HG03103 (cell line): Measurements from ENCODE around the gene TLCD2.
A peak's percentile ranks its signal among the peaks of the same experiment; 100 is the strongest.
"Not testable (repeated sequence)": the region's sequence is repeated elsewhere in the genome, so short reads cannot be mapped to it uniquely, and the experiment has no call there.

Experiments used
- ATAC-seq: cut with Tn5 transposase; IDR thresholded peaks from one replicate; pipeline ENCODE4 v1.9.1; 2021; ENCODE audit warnings: low read depth; ENCODE audit not compliant: unreplicated experiment

TLCD2 gene

GRCh38 chr17:1718362-1719165 is 8.4 kb upstream of the TLCD2 start:
- ATAC-seq = no peak

- ATAC-seq = peak; percentile 29
Measured at GRCh38 chr17:1716912-1717695, 6.9 kb upstream of the TLCD2 start.

- peak; percentile 67 for ATAC-seq
Measured at GRCh38 chr17:1716076-1716911, 6.1 kb upstream of the TLCD2 start.

- ATAC-seq = no peak
Measured at GRCh38 chr17:1715803-1716075, 5.6 kb upstream of the TLCD2 start.

- no peak for ATAC-seq
Measured at GRCh38 chr17:1714980-1715802, 5.0 kb upstream of the TLCD2 start.

GRCh38 chr17:1714427-1714979 is 4.3 kb upstream of the TLCD2 start:
- ATAC-seq = no peak

- ATAC-seq = no peak
Measured at GRCh38 chr17:1713878-1714426, 3.8 kb upstream of the TLCD2 start.

GRCh38 chr17:1713160-1713877 is 3.1 kb upstream of the TLCD2 start:
- no peak for ATAC-seq

GRCh38 chr17:1712271-1712670 is 2.1 kb upstream of the TLCD2 start:
- no peak for ATAC-seq

- no peak for ATAC-seq
Measured at GRCh38 chr17:1711804-1712203, 1.6 kb upstream of the TLCD2 start.

- no peak for ATAC-seq
Measured at GRCh38 chr17:1710807-1711553, 803 bp upstream of the TLCD2 start.

GRCh38 chr17:1709403-1709951 is 700 bp downstream of the TLCD2 start:
- ATAC-seq = no peak

GRCh38 chr17:1708791-1709346 is 1.3 kb downstream of the TLCD2 start:
- not testable (repeated sequence) for ATAC-seq

GRCh38 chr17:1707107-1707506 is 3.1 kb downstream of the TLCD2 start:
- no peak for ATAC-seq

- no peak for ATAC-seq
Measured at GRCh38 chr17:1705004-1705403, 5.2 kb downstream of the TLCD2 start.

- ATAC-seq = no peak
Measured at GRCh38 chr17:1703063-1703462, 7.1 kb downstream of the TLCD2 start.

- not testable (repeated sequence) for ATAC-seq
Measured at GRCh38 chr17:1699891-1700290, 10.3 kb downstream of the TLCD2 start.

- ATAC-seq = no peak
Measured at GRCh38 chr17:1697681-1698080, 12.5 kb downstream of the TLCD2 start.
